GM12878 (cell line): ENCODE results near the gene MAP2K2. TPM values are rescaled to one million over a fixed set of nuclear protein-coding genes. Genes with fewer than 3 reads are reported as not detected.

Experiments
- ATAC-seq: fragments of 200-7000 bp; cut with Tn5 transposase; 3 replicates; pipeline ENCODE4 v1.9.1; 2020; ENCODE audit warnings: mild to moderate bottlenecking, moderate library complexity
- BruUV-seq: library from RNA; stranded (reverse); fragments of 400-500 nt; replicated peaks from 2 replicates; lab custom pipeline; 2021; lab: Mats Ljungman, UMichigan
- CTCF ChIA-PET: fragments of 300-600 bp; sonication (Branson Sonifier 250); formaldehyde crosslinking; extraction: SDS; loops from one replicate; lab custom pipeline; 2021; ENCODE audit warnings: inconsistent platforms; lab: Yijun Ruan, JAX
- POLR2A ChIA-PET: fragments of 350-600 bp; formaldehyde crosslinking; extraction: SDS; loops from one replicate; lab custom pipeline; 2021; ENCODE audit warnings: inconsistent platforms; lab: Charles Lee
- RAD21 ChIA-PET: fragments of 300-600 bp; sonication (Branson Sonifier 250); formaldehyde crosslinking; loops from one replicate; lab custom pipeline; 2023; ENCODE audit warnings: antibody characterized with exemption; ENCODE audit not compliant: unreplicated experiment; lab: Charles Lee
- SMC1A ChIA-PET: fragments of 300-600 bp; sonication (Branson Sonifier 250); formaldehyde crosslinking; loops from one replicate; lab custom pipeline; 2023; ENCODE audit not compliant: unreplicated experiment, uncharacterized antibody; lab: Charles Lee
- DNase-seq: peaks from one replicate; pipeline ENCODE4 v3.0.0-alpha.2; 2011; ENCODE audit warnings: low read depth, low spot score
- FAIRE-seq: peaks from 3 replicates; lab custom pipeline; 2011; peaks lifted over from hg19 to GRCh38; lab: Jason Lieb, UNC
- H2AFZ ChIP-seq: 2 replicates; pipeline ENCODE4 v1.6.0; 2011; ENCODE audit warnings: low read depth, low read length, control low read depth; ENCODE audit not compliant: control insufficient read depth
- H3K27ac ChIP-seq: 2 replicates; pipeline ENCODE4 v1.5.1; 2011; ENCODE audit warnings: control low read depth; ENCODE audit not compliant: control insufficient read depth, insufficient read depth
- H3K27me3 ChIP-seq, 2 experiments: replicated peaks in 1 of 2; 2 replicates each; pipeline versions ENCODE4 v1.6.0 to v1.6.1; 2011; ENCODE audit warnings: low read length in 1 of 2; ENCODE audit not compliant: control insufficient read depth in 2 of 2, insufficient read depth in 2 of 2
- H3K36me3 ChIP-seq, 2 experiments: 2 replicates each; pipeline ENCODE4 v1.5.1; 2011; ENCODE audit warnings: low read length in 1 of 2; ENCODE audit not compliant: control insufficient read depth in 2 of 2, insufficient read depth in 2 of 2
- H3K4me1 ChIP-seq: 2 replicates; pipeline ENCODE4 v1.6.1; 2011; ENCODE audit warnings: mild to moderate bottlenecking, low read length, moderate library complexity, mixed read lengths; ENCODE audit not compliant: control insufficient read depth, insufficient read depth
- H3K4me2 ChIP-seq: 2 replicates; pipeline ENCODE4 v1.6.0; 2011; ENCODE audit warnings: control low read depth; ENCODE audit not compliant: control insufficient read depth, insufficient read depth
- H3K4me3 ChIP-seq: fragments of 200-600 bp; sonication (generic); 2 replicates; pipeline ENCODE4 v1.5.1; 2016
- H3K79me2 ChIP-seq: 2 replicates; pipeline ENCODE4 v1.6.0; 2011; ENCODE audit warnings: low read length; ENCODE audit not compliant: control insufficient read depth, insufficient read depth
- H3K9ac ChIP-seq: 2 replicates; pipeline ENCODE4 v1.8.0; 2011; ENCODE audit warnings: low read length, control low read depth, mixed read lengths; ENCODE audit not compliant: control insufficient read depth, insufficient read depth
- H3K9me3 ChIP-seq: replicated peaks from 3 replicates; pipeline ENCODE4 v1.5.1; 2011; ENCODE audit warnings: mild to moderate bottlenecking, low read length; ENCODE audit not compliant: control insufficient read depth, insufficient read depth
- H4K20me1 ChIP-seq: 2 replicates; pipeline ENCODE4 v1.6.0; 2011; ENCODE audit not compliant: control insufficient read depth, insufficient read depth
- BACH1 ChIP-seq: fragments of 450-650 bp; IDR thresholded peaks from 2 replicates; pipeline ENCODE4 v1.6.1; 2017; ENCODE audit warnings: mild to moderate bottlenecking, borderline replicate concordance
- GATAD2B ChIP-seq: fragments of 450-650 bp; conservative IDR thresholded peaks from 2 replicates; pipeline ENCODE4 v1.6.1; 2017; ENCODE audit warnings: low read depth, mild to moderate bottlenecking, moderate library complexity
- HDAC2 ChIP-seq: fragments of 200-600 bp; sonication (generic); IDR thresholded peaks from 2 replicates; pipeline ENCODE4 v1.6.1; 2017
- MEF2B ChIP-seq: fragments of 450-650 bp; IDR thresholded peaks from 2 replicates; pipeline ENCODE4 v1.6.1; 2018; ENCODE audit warnings: mild to moderate bottlenecking, moderate library complexity; ENCODE audit not compliant: partially characterized antibody, poor library complexity, severe bottlenecking
- NFXL1 ChIP-seq: fragments of 450-650 bp; IDR thresholded peaks from 2 replicates; pipeline ENCODE4 v1.6.1; 2017; ENCODE audit warnings: antibody characterized with exemption, mild to moderate bottlenecking, borderline replicate concordance
- NKRF ChIP-seq: fragments of 450-650 bp; conservative IDR thresholded peaks from 2 replicates; pipeline ENCODE4 v1.6.1; 2017; ENCODE audit warnings: mild to moderate bottlenecking, moderate library complexity
- NR2F1 ChIP-seq: fragments of 450-650 bp; conservative IDR thresholded peaks from 2 replicates; pipeline ENCODE4 v1.6.1; 2017; ENCODE audit warnings: mild to moderate bottlenecking
- PAX5 ChIP-seq: IDR thresholded peaks from 2 replicates; pipeline ENCODE4 v1.6.1; 2011; ENCODE audit warnings: low read depth, low read length, borderline replicate concordance
- PAX8 ChIP-seq: fragments of 450-650 bp; IDR thresholded peaks from 2 replicates; pipeline ENCODE4 v1.6.1; 2017; ENCODE audit warnings: mild to moderate bottlenecking, moderate library complexity
- POLR2AphosphoS5 ChIP-seq: IDR thresholded peaks from 2 replicates; pipeline ENCODE4 v1.6.1; 2011; ENCODE audit warnings: mild to moderate bottlenecking, low read length, inconsistent platforms
- SMAD5 ChIP-seq: IDR thresholded peaks from 2 replicates; pipeline ENCODE4 v1.6.1; 2016; ENCODE audit warnings: antibody characterized with exemption, low read depth
- SMARCA5 ChIP-seq: fragments of 450-650 bp; IDR thresholded peaks from 2 replicates; pipeline ENCODE4 v1.6.1; 2017; ENCODE audit warnings: mild to moderate bottlenecking
- SP1 ChIP-seq: IDR thresholded peaks from one replicate; pipeline ENCODE4 v1.6.1; 2011; ENCODE audit warnings: low read depth, low read length
- SUZ12 ChIP-seq: fragments of 200-600 bp; sonication (generic); IDR thresholded peaks from one replicate; pipeline ENCODE4 v1.6.1; 2018; ENCODE audit warnings: antibody characterized with exemption, mild to moderate bottlenecking; ENCODE audit not compliant: unreplicated experiment
- TARDBP ChIP-seq: IDR thresholded peaks from 2 replicates; pipeline ENCODE4 v1.6.1; 2016; ENCODE audit warnings: borderline replicate concordance
- TCF12 ChIP-seq: IDR thresholded peaks from 2 replicates; pipeline ENCODE4 v1.6.1; 2011; ENCODE audit warnings: low read depth, mild to moderate bottlenecking, low read length
- ZBED1 ChIP-seq: IDR thresholded peaks from 2 replicates; pipeline ENCODE4 v1.6.1; 2016; ENCODE audit warnings: borderline replicate concordance
- WGBS: methylation state at CpG from one replicate; pipeline ENCODE4 v1.1.6; 2016; ENCODE audit warnings: low lambda C conversion rate; ENCODE audit not compliant: insufficient replicate concordance, insufficient coverage; ENCODE audit errors: missing lambda C conversion rate; 5-methylcytosine and 5-hydroxymethylcytosine counted together
- in situ Hi-C: fragments of 300-500 bp; cut with MboI; formaldehyde crosslinking; loops from 9 replicates; pipeline ENCODE4 v1.14.3; 2018; ENCODE audit warnings: mixed read lengths
- intact Hi-C: fragments of 100-400 bp; cut with micrococcal nuclease; formaldehyde crosslinking; loops from one replicate; pipeline ENCODE4 v1.14.2; 2022; ENCODE audit not compliant: unreplicated experiment
- polyA plus RNA-seq, 11 experiments: library from polyadenylated mRNA; depleted of rRNA in 4 of 11; unstranded in 6 of 11; stranded (reverse) in 5 of 11; fragments of >200 nt; fragmentation: Nextera tagmentation in 4 of 11; fragmentation: Illumina TruSeq in 1 of 11; extraction: Ambion mirVana in 4 of 11; extraction: Trizol in 1 of 11; gene quantifications; 1 replicate in 1 of 11; 2 replicates in 10 of 11; pipeline versions ENCODE4 v1.2.1 to v1.2.3, GENCODE V29; 2011 to 2016; ENCODE audit warnings: inconsistent platforms in 2 of 11, missing spikeins in 2 of 11, low read depth in 1 of 11
- total RNA-seq, 4 experiments: library from RNA; depleted of rRNA in 3 of 4; stranded (reverse); fragments of >200 nt in 3 of 4; fragmentation: Illumina TruSeq in 1 of 4; extraction: Trizol in 1 of 4; gene quantifications; 2 replicates each; pipeline versions ENCODE4 v1.2.1 to v1.2.3, GENCODE V29; 2013 to 2021
- TF ChIP-seq, protein P1 (sequence below): fragments of 450-650 bp; IDR thresholded peaks from 2 replicates; pipeline ENCODE4 v1.6.1; 2017; ENCODE audit warnings: mild to moderate bottlenecking, low read depth, inconsistent platforms; ENCODE audit not compliant: poor library complexity, severe bottlenecking

The MAP2K2 gene
- total and polyA plus RNA-seq, 10 of the 15 experiments (the other 5 are each of a cell fraction or from before 2014, with no cell fraction given) = 1.00 to 210 (median 53.5) TPM

- in situ Hi-C loops (loop anchor here (5.0 kb wide), 1 partner anchor 68 kb away; no protein-coding TSS in a partner anchor), intact Hi-C loops (loop anchor here (10.0 kb wide), 1 partner anchor 125 kb away; the partner anchor contains the start of genes ANKRD24 and SIRT6)
- ChIA-PET CTCF (interaction anchor here (1.2 to 3.1 kb wide), 4 partner anchors 56 to 79 kb away, joined by 3 to 12 read pairs (median 8); partner anchors contain the start of gene EEF2), SMC1A (interaction anchor here (1.9 kb wide), 2 partner anchors 50 to 55 kb away, joined by 5 to 6 read pairs; no protein-coding TSS in a partner anchor), POLR2A (interaction anchor here (0.5 to 3.2 kb wide), 13 partner anchors 14 to 283 kb away, joined by 3 to 15 read pairs (median 5); partner anchors contain the start of genes EEF2 and PIAS4), RAD21 (interaction anchor here (1.1 to 2.6 kb wide), 5 partner anchors 49 to 80 kb away, joined by 3 to 10 read pairs (median 4); no protein-coding TSS in a partner anchor)
- BruUV-seq = no TSS peak
- H3K27ac ChIP-seq = peak overlapping the region; percentile 87
- peaks cover 29% of the 10 kb centered on the region for H3K4me1 ChIP-seq
- H3K27me3 ChIP-seq = no peaks in the 10 kb centered on the region
- FAIRE-seq (peak; percentile 13), ATAC-seq (peak; percentile 80), DNase-seq (peak; percentile 28)
- peaks cover 18% of the 10 kb centered on the region for H4K20me1 ChIP-seq
- no peaks in the 10 kb centered on the region for H3K9me3 ChIP-seq
- peak overlapping the region; percentile 75 for H3K9ac ChIP-seq
- peak overlapping the region; percentile 98 for H3K4me2 ChIP-seq
- under 1% methylated on average over 37 of the region's 42 CpGs for WGBS
- H3K4me3 ChIP-seq = peak overlapping the region; percentile 58
- peaks cover 9 to 16% of the 10 kb centered on the region in 2 experiments; a peak in 3 of 4 replicates for H3K36me3 ChIP-seq
- no peak overlapping the region for H2AFZ ChIP-seq
- peaks cover 89% of the 10 kb centered on the region for H3K79me2 ChIP-seq
- TF ChIP-seq NKRF (peak; percentile 52), SP1 (peak; percentile 24), PAX5 (0 out of 2 replicates have a peak, but pooled peaks have one; percentile 11), MEF2B (peak; percentile 73), PAX8 (no peak), TCF12 (peak; percentile 9; the same call in 1 of the 2 replicates), POLR2AphosphoS5 (no peak), NFXL1 (peak; percentile 93), SUZ12 (no peak), HDAC2 (no peak), SMAD5 (no peak), NR2F1 (peak; percentile 48; the same call in 1 of the 2 replicates), ZBED1 (no peak), TARDBP (0 out of 2 replicates have a peak, but pooled peaks have one; percentile 12), SMARCA5 (peak; percentile 99), GATAD2B (0 out of 2 replicates have a peak, but pooled peaks have one; percentile 59), BACH1 (peak; percentile 53; the same call in 1 of the 2 replicates)
- TF ChIP-seq, protein P1, sequence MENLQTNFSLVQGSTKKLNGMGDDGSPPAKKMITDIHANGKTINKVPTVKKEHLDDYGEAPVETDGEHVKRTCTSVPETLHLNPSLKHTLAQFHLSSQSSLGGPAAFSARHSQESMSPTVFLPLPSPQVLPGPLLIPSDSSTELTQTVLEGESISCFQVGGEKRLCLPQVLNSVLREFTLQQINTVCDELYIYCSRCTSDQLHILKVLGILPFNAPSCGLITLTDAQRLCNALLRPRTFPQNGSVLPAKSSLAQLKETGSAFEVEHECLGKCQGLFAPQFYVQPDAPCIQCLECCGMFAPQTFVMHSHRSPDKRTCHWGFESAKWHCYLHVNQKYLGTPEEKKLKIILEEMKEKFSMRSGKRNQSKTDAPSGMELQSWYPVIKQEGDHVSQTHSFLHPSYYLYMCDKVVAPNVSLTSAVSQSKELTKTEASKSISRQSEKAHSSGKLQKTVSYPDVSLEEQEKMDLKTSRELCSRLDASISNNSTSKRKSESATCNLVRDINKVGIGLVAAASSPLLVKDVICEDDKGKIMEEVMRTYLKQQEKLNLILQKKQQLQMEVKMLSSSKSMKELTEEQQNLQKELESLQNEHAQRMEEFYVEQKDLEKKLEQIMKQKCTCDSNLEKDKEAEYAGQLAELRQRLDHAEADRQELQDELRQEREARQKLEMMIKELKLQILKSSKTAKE = no peak
Observed at GRCh38 chr19:4059891-4060620, 63.9 kb downstream of the MAP2K2 start.
